G401 (cell line): ENCODE measurements around the gene SDF4. TPM values are rescaled to one million over a fixed set of nuclear protein-coding genes. Genes with fewer than 3 reads are reported as not detected.

Experiments
- DNase-seq: peaks from one replicate; pipeline ENCODE4 v3.0.0-alpha.2; 2015; ENCODE audit warnings: low spot score
- in situ Hi-C: cut with HindIII; loops from 2 replicates; pipeline ENCODE4 v1.10.0; 2016; ENCODE audit warnings: low sequenced_read_pairs, mixed read lengths
- total RNA-seq: library from RNA; depleted of rRNA; stranded (reverse); fragments of >200 nt; shearing (Covaris generic); gene quantifications from 2 replicates; pipeline ENCODE4 v1.2.3, GENCODE V29; 2014; rRNA removed

The SDF4 gene
- total RNA-seq, 1 experiment from 2014 or later, result 92.4 TPM

GRCh38 chr1:1173061-1173792 is 58.6 kb downstream of the SDF4 start:
- in situ Hi-C loops, result loop anchor here (5.0 kb wide), 1 partner anchor 46 kb away; no protein-coding TSS in a partner anchor
- DNase-seq, result no peak

GRCh38 chr1:1171546-1172340 is 60.1 kb downstream of the SDF4 start:
- DNase-seq, result no peak
- in situ Hi-C loops, result loop anchor here (5.0 kb wide), 1 partner anchor 44 kb away; no protein-coding TSS in a partner anchor

- DNase-seq, result no peak
- in situ Hi-C loops, result loop anchor here (5.0 kb wide), 1 partner anchor 44 kb away; no protein-coding TSS in a partner anchor
Measured at GRCh38 chr1:1171161-1171545, 60.6 kb downstream of the SDF4 start.

GRCh38 chr1:1170215-1171091 is 61.3 kb downstream of the SDF4 start:
- in situ Hi-C loops, result loop anchor here (5.0 kb wide), 1 partner anchor 43 kb away; no protein-coding TSS in a partner anchor
- no peak for DNase-seq

- no peak for DNase-seq
Measured at GRCh38 chr1:1169429-1170214, 62.2 kb downstream of the SDF4 start.

GRCh38 chr1:1168451-1169411 is 63.1 kb downstream of the SDF4 start:
- DNase-seq, result no peak
- in situ Hi-C loops, result no loop called here

More at GRCh38 chr1:1169429-1170214, 62.2 kb downstream of the SDF4 start:
- in situ Hi-C loops, result loop anchor here (5.0 kb wide), 1 partner anchor 42 kb away; no protein-coding TSS in a partner anchor

GRCh38 chr1:1167841-1168450 is 63.9 kb downstream of the SDF4 start:
- DNase-seq, result no peak
- in situ Hi-C loops, result no loop called here

- no peak for DNase-seq
- in situ Hi-C loops, result no loop called here
Measured at GRCh38 chr1:1167398-1167821, 64.4 kb downstream of the SDF4 start.

Other genes with a start within 250 kb of the SDF4 start
- 0.17 TPM in 1 of 2 replicates, not detected in the other for gene PERM1, start 249.9 kb downstream of the SDF4 start, total RNA-seq
- 27.5 and 66.5 TPM in 2 replicates for gene HES4, start 231.9 kb downstream of the SDF4 start, total RNA-seq
- gene ISG15, start 218.5 kb downstream of the SDF4 start, total RNA-seq, result 213 and 304 TPM in 2 replicates
- gene AGRN, start 211.9 kb downstream of the SDF4 start, total RNA-seq, result 103 and 106 TPM in 2 replicates
- gene RNF223, start 157.7 kb downstream of the SDF4 start, total RNA-seq, result 3.5 and 4.3 TPM in 2 replicates
- 11.9 and 17.1 TPM in 2 replicates for gene C1orf159, start 115.9 kb downstream of the SDF4 start, total RNA-seq
- gene TTLL10, start 58.1 kb downstream of the SDF4 start, total RNA-seq, result not detected in 2 replicates
- gene TNFRSF18, start 25.4 kb downstream of the SDF4 start, total RNA-seq, result 1.2 TPM in 1 of 2 replicates, not detected in the other
- gene TNFRSF4, start 17.8 kb downstream of the SDF4 start, total RNA-seq, result not detected in 2 replicates
- 38.4 and 44.3 TPM in 2 replicates for gene B3GALT6, start 236 bp upstream of the SDF4 start, total RNA-seq
- 5.1 and 13.3 TPM in 2 replicates for gene C1QTNF12, start 14.7 kb upstream of the SDF4 start, total RNA-seq
- 88.4 and 102 TPM in 2 replicates for gene UBE2J2, start 41.9 kb upstream of the SDF4 start, total RNA-seq
- 0.71 and 1.2 TPM in 2 replicates for gene SCNN1D, start 48.4 kb upstream of the SDF4 start, total RNA-seq
- gene ACAP3, start 75.9 kb upstream of the SDF4 start, total RNA-seq, result 23.6 and 33.8 TPM in 2 replicates
- 66.7 and 84.9 TPM in 2 replicates for gene PUSL1, start 76.6 kb upstream of the SDF4 start, total RNA-seq
- 107 and 109 TPM in 2 replicates for gene INTS11, start 92.7 kb upstream of the SDF4 start, total RNA-seq
- gene CPTP, start 92.8 kb upstream of the SDF4 start, total RNA-seq, result 22.5 and 23.5 TPM in 2 replicates
- 0.14 TPM in 1 of 2 replicates, not detected in the other for gene TAS1R3, start 99.3 kb upstream of the SDF4 start, total RNA-seq
- 66.4 and 70.2 TPM in 2 replicates for gene DVL1, start 117.4 kb upstream of the SDF4 start, total RNA-seq
- 23.0 and 26.7 TPM in 2 replicates for gene MXRA8, start 126.6 kb upstream of the SDF4 start, total RNA-seq
- 210 and 263 TPM in 2 replicates for gene AURKAIP1, start 143.2 kb upstream of the SDF4 start, total RNA-seq
- 79.4 and 105 TPM in 2 replicates for gene CCNL2, start 167.3 kb upstream of the SDF4 start, total RNA-seq
- 60.9 and 75.0 TPM in 2 replicates for gene MRPL20, start 175.3 kb upstream of the SDF4 start, total RNA-seq
- 0.43 and 0.54 TPM in 2 replicates for gene ANKRD65, start 189.3 kb upstream of the SDF4 start, total RNA-seq
- gene VWA1, start 203.7 kb upstream of the SDF4 start, total RNA-seq, result 20.3 and 26.8 TPM in 2 replicates
- gene ATAD3C, start 217.7 kb upstream of the SDF4 start, total RNA-seq, result 0.14 TPM in 1 of 2 replicates, not detected in the other
- 73.1 and 102 TPM in 2 replicates for gene ATAD3B, start 239.8 kb upstream of the SDF4 start, total RNA-seq